PC-9 (cell line): ENCODE data around the gene EP400. TPM values are rescaled to one million over a fixed set of nuclear protein-coding genes. Genes with fewer than 3 reads are reported as not detected.
"Not testable (repeated sequence)": the region's sequence is repeated elsewhere in the genome, so short reads cannot be mapped to it uniquely, and the experiment has no call there.

Source experiments
- BruUV-seq: library from RNA; stranded (reverse); fragments of 400-500 nt; replicated peaks from 2 replicates; lab custom pipeline; 2021; lab: Mats Ljungman, UMichigan
- CTCF ChIA-PET: fragments of 300-600 bp; sonication (Branson Sonifier 250); formaldehyde crosslinking; loops from one replicate; lab custom pipeline; 2022; ENCODE audit warnings: antibody characterized with exemption; lab: Charles Lee
- POLR2A ChIA-PET: fragments of 300-600 bp; sonication (Branson Sonifier 250); formaldehyde crosslinking; loops from one replicate; lab custom pipeline; 2022; ENCODE audit warnings: antibody characterized with exemption; ENCODE audit not compliant: unreplicated experiment; lab: Charles Lee
- DNase-seq, 2 experiments: peaks; one replicate each; pipeline versions ENCODE4 v3.0.0 to v3.0.0-alpha.2; 2015 to 2022; ENCODE audit warnings: mixed read lengths in 1 of 2
- H2AFZ ChIP-seq: fragments of 200-600 bp; sonication (generic); 2 replicates; pipeline ENCODE4 v1.8.1; 2017; ENCODE audit warnings: antibody characterized with exemption
- H3F3A ChIP-seq: fragments of 200-600 bp; sonication (generic); 2 replicates; pipeline ENCODE4 v1.8.1; 2017; ENCODE audit warnings: antibody characterized with exemption, mild to moderate bottlenecking, low read depth; ENCODE audit not compliant: insufficient read depth
- H3K27ac ChIP-seq: fragments of 200-600 bp; sonication (generic); 2 replicates; pipeline ENCODE4 v1.6.1; 2016; ENCODE audit warnings: mixed run types
- H3K27me3 ChIP-seq: fragments of 200-600 bp; sonication (generic); 2 replicates; pipeline ENCODE4 v1.6.1; 2016; ENCODE audit warnings: low read depth, mixed run types; ENCODE audit not compliant: insufficient read depth
- H3K36me3 ChIP-seq: fragments of 200-600 bp; sonication (generic); 2 replicates; pipeline ENCODE4 v1.6.1; 2016; ENCODE audit warnings: low read depth, mixed run types
- H3K4me1 ChIP-seq: fragments of 200-600 bp; sonication (generic); replicated peaks from 2 replicates; pipeline ENCODE4 v1.6.1; 2016; ENCODE audit warnings: mixed run types; ENCODE audit not compliant: insufficient read depth
- H3K4me2 ChIP-seq: fragments of 200-600 bp; sonication (generic); 2 replicates; pipeline ENCODE4 v1.6.1; 2017; ENCODE audit warnings: mixed run types
- H3K4me3 ChIP-seq: fragments of 200-600 bp; sonication (generic); 2 replicates; pipeline ENCODE4 v1.6.1; 2016; ENCODE audit warnings: mixed run types
- H3K79me2 ChIP-seq: fragments of 200-600 bp; sonication (generic); 2 replicates; pipeline ENCODE4 v1.6.1; 2017; ENCODE audit warnings: low read depth, mixed run types
- H3K9me2 ChIP-seq: fragments of 200-600 bp; sonication (generic); 2 replicates; pipeline ENCODE4 v1.8.1; 2017; ENCODE audit warnings: mild to moderate bottlenecking; ENCODE audit not compliant: insufficient read depth
- H3K9me3 ChIP-seq: fragments of 200-600 bp; sonication (generic); 2 replicates; pipeline ENCODE4 v1.8.1; 2016; ENCODE audit warnings: low read depth; ENCODE audit not compliant: insufficient read depth
- H4K20me1 ChIP-seq: fragments of 200-600 bp; sonication (generic); 2 replicates; pipeline ENCODE4 v1.8.1; 2017; ENCODE audit not compliant: insufficient read depth
- CTCF ChIP-seq: fragments of 200-600 bp; sonication (generic); conservative IDR thresholded peaks from 2 replicates; pipeline ENCODE4 v1.6.1; 2017; ENCODE audit warnings: mixed run types, antibody characterized with exemption, mild to moderate bottlenecking, moderate library complexity
- EZH2 ChIP-seq: fragments of 200-600 bp; sonication (generic); IDR thresholded peaks from 2 replicates; pipeline ENCODE4 v1.8.0; 2017; ENCODE audit warnings: antibody characterized with exemption, low read depth
- intact Hi-C: fragments of 100-400 bp; cut with micrococcal nuclease; formaldehyde crosslinking; loops from one replicate; pipeline ENCODE4 v1.10.0; 2022; ENCODE audit not compliant: unreplicated experiment
- total RNA-seq: library from RNA; stranded (reverse); gene quantifications from 2 replicates; pipeline ENCODE4 v1.2.3, GENCODE V29; 2021

The EP400 gene
- total RNA-seq, 1 experiment from 2014 or later: 50.3 TPM

- BruUV-seq: no TSS peak
- ChIA-PET POLR2A (no interaction called here), CTCF (no interaction called here)
Observed at GRCh38 chr12:131984334-131984733, 34.6 kb downstream of the EP400 start.

GRCh38 chr12:131985510-131985875 is 35.8 kb downstream of the EP400 start:
- CTCF ChIA-PET, DNase-seq: not testable (repeated sequence)

More at GRCh38 chr12:131984334-131984733, 34.6 kb downstream of the EP400 start:
- intact Hi-C loops: no loop called here
- no peaks in the 10 kb centered on the region for H3K79me2 ChIP-seq
- no peak overlapping the region for H3K4me2 ChIP-seq
- H4K20me1 ChIP-seq: peaks cover 3% of the 10 kb centered on the region; the same call in 1 of the 2 replicates
- H2AFZ ChIP-seq: no peak overlapping the region
- H3K4me1 ChIP-seq: no peaks in the 10 kb centered on the region
- peaks cover 20% of the 10 kb centered on the region; the same call in 1 of the 2 replicates for H3K36me3 ChIP-seq
- no peaks in the 10 kb centered on the region for H3K27me3 ChIP-seq
- H3K9me3 ChIP-seq: no peaks in the 10 kb centered on the region
- TF ChIP-seq CTCF (no peak), EZH2 (no peak)
- DNase-seq: no peak
- no peak overlapping the region for H3K27ac ChIP-seq
- H3K9me2 ChIP-seq: no peaks in the 10 kb centered on the region
- H3F3A ChIP-seq: no peaks in the 10 kb centered on the region
- H3K4me3 ChIP-seq: no peak overlapping the region

GRCh38 chr12:131986361-131986760 is 36.6 kb downstream of the EP400 start:
- Histone ChIP-seq H3K4me3 (no peak overlapping the region), H4K20me1 (no peaks in the 10 kb centered on the region), H3K27ac (no peak overlapping the region), H3K9me2 (no peaks in the 10 kb centered on the region), H3K79me2 (no peaks in the 10 kb centered on the region), H3K9me3 (no peaks in the 10 kb centered on the region), H3F3A (no peaks in the 10 kb centered on the region), H3K4me1 (no peaks in the 10 kb centered on the region), H3K4me2 (no peak overlapping the region), H3K27me3 (no peaks in the 10 kb centered on the region), H3K36me3 (peaks cover 26% of the 10 kb centered on the region; the same call in 1 of the 2 replicates), H2AFZ (no peak overlapping the region)
- TF ChIP-seq EZH2 (no peak), CTCF (no peak)
- no TSS peak for BruUV-seq
- ChIA-PET CTCF (no interaction called here), POLR2A (no interaction called here)
- no peak for DNase-seq
- intact Hi-C loops: no loop called here

More at GRCh38 chr12:131985510-131985875, 35.8 kb downstream of the EP400 start:
- H2AFZ ChIP-seq, H3K27me3 ChIP-seq, BruUV-seq, intact Hi-C loops, H3K9me3 ChIP-seq, H3F3A ChIP-seq, H3K9me2 ChIP-seq, H3K4me2 ChIP-seq, H4K20me1 ChIP-seq, POLR2A ChIA-PET, H3K4me1 ChIP-seq, H3K4me3 ChIP-seq, H3K27ac ChIP-seq, H3K79me2 ChIP-seq: not testable (repeated sequence)
- H3K36me3 ChIP-seq: peaks cover 31% of the 10 kb centered on the region; the same call in 1 of the 2 replicates

- peaks cover 24% of the 10 kb centered on the region; the same call in 1 of the 2 replicates for H3K36me3 ChIP-seq
- no peaks in the 10 kb centered on the region for H3K4me1 ChIP-seq
- no peak overlapping the region for H3K27ac ChIP-seq
- H2AFZ ChIP-seq: no peak overlapping the region
- H3K79me2 ChIP-seq: no peaks in the 10 kb centered on the region
- H4K20me1 ChIP-seq: no peaks in the 10 kb centered on the region
- CTCF ChIA-PET: no interaction called here
- no peaks in the 10 kb centered on the region for H3K9me3 ChIP-seq
- no peaks in the 10 kb centered on the region for H3K9me2 ChIP-seq
- no peak for TF ChIP-seq CTCF
- no peak for TF ChIP-seq EZH2
- POLR2A ChIA-PET: no interaction called here
- H3K4me2 ChIP-seq: no peak overlapping the region
- H3K4me3 ChIP-seq: no peak overlapping the region
- intact Hi-C loops: no loop called here
- H3F3A ChIP-seq: no peaks in the 10 kb centered on the region
- BruUV-seq: no TSS peak
- no peaks in the 10 kb centered on the region for H3K27me3 ChIP-seq
- no peak for DNase-seq
Observed at GRCh38 chr12:131986910-131987309, 37.2 kb downstream of the EP400 start.
